Brain pericyte (primary cell): ENCODE measurements around the gene SERPINB1.

Experiments used
- DNase-seq: peaks from one replicate; pipeline ENCODE4 v3.0.0-alpha.2; 2012; ENCODE audit warnings: low read depth, low spot score

SERPINB1 gene

GRCh38 chr6:2850538-2851113 lies 9.0 kb upstream of the SERPINB1 start:
- DNase-seq: no peak

GRCh38 chr6:2848851-2849250 lies 7.2 kb upstream of the SERPINB1 start:
- DNase-seq: no peak

DNA sequence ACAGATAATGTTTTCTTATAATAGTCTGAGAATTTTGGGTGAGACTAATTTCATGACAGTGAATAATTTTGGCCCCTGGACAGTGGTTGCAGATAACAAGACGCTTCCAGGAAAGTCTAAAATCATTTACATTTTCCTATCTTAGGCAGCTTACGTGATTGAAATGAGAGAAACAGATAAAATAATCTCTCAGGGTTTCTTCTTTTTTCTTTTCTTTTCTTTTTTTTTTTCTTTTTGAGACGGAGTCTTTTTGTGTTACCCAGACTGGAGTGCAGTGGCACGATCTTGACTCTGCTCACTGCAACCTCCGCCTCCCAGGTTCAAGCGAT lies 4.2 kb upstream of the SERPINB1 start:
- no peak for DNase-seq

GRCh38 chr6:2844008-2844407 lies 2.3 kb upstream of the SERPINB1 start:
- no peak for DNase-seq

DNA sequence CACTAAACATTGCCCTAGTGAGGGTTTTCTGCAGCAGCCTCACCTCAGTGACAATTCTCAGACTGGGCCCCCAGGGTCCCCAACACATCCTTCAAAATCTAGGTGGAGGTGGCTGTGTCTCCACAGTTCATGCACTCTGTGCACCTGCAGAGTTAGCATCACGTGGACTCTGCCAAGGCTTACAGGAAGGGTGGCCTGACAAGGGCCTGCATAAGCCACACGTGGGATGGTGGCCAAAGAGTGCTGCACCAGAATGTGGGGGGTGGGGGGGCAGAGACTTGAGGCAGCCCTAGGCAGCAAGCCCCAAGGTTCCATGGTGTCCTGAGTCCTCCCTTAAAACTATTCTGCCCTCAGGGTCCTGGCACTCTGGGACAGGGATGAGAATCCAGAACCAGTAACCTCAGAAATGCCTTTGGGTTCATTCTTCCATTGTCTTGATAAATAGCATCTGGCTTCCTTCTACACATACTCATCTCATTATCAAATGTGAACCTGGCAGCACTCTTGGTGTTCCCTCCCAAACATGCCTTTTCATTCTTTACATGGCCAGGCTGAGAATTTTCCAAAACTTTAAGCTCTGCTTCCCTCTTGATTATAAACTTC lies 1.6 kb upstream of the SERPINB1 start:
- DNase-seq: no peak

- no peak for DNase-seq
Measured at GRCh38 chr6:2842139-2842552, 483 bp upstream of the SERPINB1 start.

GRCh38 chr6:2840749-2841061 lies 958 bp downstream of the SERPINB1 start:
- no peak for DNase-seq

GRCh38 chr6:2839982-2840748 lies 1.5 kb downstream of the SERPINB1 start:
- no peak for DNase-seq

GRCh38 chr6:2839195-2839981 lies 2.3 kb downstream of the SERPINB1 start:
- DNase-seq: no peak

DNA sequence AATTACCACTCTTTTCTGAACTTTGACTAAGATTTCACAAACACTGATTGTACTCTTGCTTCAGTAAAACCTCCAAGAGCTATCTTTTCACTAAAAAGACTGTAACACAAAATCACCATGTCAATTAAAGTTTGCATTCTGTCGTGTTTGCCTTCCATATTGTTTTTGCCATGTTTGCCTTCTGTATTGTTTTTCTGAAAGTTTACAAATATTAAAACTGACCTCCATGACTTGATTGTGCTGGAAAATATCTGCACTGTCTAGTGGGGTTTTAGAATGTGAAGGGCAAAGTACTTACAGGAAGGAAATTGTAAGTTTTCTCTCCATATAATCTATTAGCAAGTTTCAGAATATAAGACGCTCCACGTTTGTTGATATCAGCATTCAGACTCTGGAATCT lies 3.4 kb downstream of the SERPINB1 start:
- no peak for DNase-seq

- DNase-seq: no peak
Measured at GRCh38 chr6:2834262-2834661, 7.4 kb downstream of the SERPINB1 start.

DNA sequence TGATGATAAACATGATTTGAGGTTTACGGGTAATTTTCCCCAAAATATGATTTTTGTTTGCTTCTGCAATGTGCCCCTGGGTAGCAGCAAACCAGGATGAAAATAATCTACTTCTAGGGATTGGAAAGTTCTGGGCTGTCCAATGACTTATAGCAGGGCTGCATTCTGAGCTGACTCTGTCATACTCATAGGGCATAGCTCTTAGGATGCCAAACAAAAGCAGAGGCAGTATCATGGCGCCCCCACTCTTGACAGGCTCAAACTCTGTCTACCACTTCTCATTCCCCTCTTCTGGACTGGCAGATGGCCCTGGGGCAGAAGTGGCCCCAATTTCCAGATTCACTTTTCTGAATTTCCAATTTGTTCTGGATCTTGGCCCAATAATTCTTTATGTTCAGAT lies 10.3 kb downstream of the SERPINB1 start:
- DNase-seq: no peak

GRCh38 chr6:2830183-2830582 lies 11.5 kb downstream of the SERPINB1 start:
- no peak for DNase-seq

DNA sequence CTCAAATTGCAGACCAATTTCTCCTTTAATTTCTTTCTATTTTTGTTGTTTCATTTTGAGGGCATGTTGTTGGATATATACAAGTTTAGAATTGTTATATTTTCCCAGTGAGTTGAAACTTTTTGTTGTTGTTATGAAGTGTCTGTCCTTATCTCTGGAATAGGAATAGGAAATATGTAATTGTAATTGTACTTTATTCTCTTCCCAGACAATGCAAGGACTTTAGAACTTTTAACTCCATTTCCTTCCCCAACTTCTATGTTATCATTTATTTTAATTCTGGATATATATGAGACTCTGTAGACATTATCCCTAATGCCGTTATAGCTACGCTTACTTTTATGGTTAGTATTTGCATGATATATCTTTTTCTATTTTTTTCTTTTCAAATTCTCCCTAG lies 12.4 kb downstream of the SERPINB1 start:
- no peak for DNase-seq

GRCh38 chr6:2828629-2829028 lies 13.0 kb downstream of the SERPINB1 start:
- DNase-seq: no peak

DNA sequence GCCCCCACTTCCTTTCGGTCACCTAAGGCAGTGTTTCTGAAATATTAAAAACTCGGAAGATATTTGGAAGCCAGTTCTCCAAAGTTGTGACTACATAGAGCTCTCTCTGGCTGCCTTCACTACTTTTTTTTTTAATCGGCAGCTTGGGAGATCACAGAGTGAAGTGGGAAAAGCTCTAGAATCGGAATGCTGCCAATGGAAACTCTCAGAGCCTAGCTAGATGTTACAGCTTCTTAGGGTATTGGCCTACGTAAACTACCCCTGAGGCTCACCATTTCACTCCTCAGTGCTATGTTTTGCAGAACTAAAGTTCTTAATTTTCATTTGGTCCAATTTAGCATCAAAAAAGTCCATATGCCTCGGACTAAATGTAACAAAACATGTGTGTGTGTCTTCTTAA lies 14.5 kb downstream of the SERPINB1 start:
- no peak for DNase-seq

- no peak for DNase-seq
Measured at GRCh38 chr6:2826131-2826530, 15.5 kb downstream of the SERPINB1 start.

DNA sequence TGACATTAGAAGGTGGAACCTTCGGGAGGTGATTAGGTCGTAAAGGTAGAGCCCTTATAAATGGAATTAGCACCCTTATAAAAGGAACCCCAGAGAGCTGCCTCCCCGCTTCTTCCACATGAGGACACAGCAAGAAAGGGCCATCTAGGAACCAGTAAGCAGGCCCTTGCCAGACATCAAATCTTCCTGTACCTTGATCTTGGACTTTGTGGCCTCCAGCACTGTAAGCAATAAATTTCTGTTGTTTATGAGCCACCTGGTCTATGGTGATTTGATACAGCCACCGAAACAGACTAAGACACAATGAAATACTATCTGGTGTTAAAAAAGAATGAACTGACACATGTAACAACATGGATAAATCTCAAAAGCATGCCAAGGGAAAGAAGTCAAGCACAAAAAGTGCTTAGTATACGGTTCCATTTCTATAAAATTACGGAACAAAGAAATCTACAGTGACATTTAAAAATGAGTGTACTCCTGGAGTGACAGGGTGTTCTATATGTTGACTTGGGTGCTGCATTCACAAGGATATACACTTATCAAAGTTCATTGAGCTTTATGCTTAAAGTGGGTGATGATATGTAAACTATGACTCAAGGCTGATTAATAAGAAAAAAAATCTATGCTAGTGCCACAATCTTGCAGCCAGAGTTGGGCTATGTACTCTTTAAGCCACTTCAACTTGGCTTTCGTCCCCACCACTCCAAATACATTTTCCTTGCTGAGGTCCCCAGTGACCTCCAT lies 18.4 kb downstream of the SERPINB1 start:
- no peak for DNase-seq

DNA sequence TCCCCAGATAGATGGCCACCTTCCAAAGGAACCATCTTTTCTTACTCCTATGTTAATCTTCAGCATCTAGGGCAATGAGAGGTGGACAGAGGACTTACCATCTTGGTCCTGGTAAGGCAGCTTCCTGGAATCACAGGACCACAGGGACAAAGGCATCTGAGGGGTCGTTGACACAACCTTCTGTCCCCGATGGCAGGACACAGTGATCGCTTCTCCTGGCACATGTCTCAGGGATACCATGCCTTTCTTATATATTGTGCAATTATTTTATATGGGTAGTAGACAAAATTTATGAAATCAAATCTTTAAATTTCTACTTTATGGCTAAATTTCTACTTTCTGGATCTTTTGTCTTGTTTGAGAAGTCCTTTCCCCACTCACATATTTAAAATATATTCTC lies 20.1 kb downstream of the SERPINB1 start:
- no peak for DNase-seq

GRCh38 chr6:2820415-2820814 lies 21.2 kb downstream of the SERPINB1 start:
- DNase-seq: no peak

GRCh38 chr6:2819978-2820377 lies 21.7 kb downstream of the SERPINB1 start:
- no peak for DNase-seq

DNA sequence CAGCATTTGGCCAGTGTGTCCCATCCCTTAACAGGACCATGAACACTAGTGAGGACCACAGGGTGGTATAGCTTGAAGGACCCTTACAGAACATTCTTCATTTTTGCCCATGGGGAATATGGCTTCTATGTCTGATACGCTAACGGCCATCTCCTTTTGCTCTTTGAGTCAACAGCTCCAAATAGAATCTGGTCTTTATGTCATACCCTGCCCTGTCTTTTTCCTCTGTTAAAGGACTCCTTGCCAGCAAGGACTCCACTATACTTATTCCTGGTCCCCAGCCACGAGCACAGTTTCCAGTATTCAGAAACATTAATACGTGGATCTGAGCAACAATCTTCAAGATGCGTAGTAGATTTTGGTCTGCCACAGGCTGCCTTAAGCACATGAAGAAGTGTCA lies 22.5 kb downstream of the SERPINB1 start:
- no peak for DNase-seq
